ENCODE measurements around the gene HOXC6. TPM values are rescaled to one million over a fixed set of nuclear protein-coding genes. Genes with fewer than 3 reads are reported as not detected.
A peak's percentile ranks its signal among the peaks of the same experiment; 100 is the strongest.

HOXC6 gene
- total and polyA plus RNA-seq, 2 experiments from 2014 or later = not detected

- Histone ChIP-seq H3K4me2 (no peak overlapping the region), H3F3A (replicated peaks; ENCODE audit: low read depth) (peaks cover 31% of the 10 kb centered on the region; the same call in 1 of the 2 replicates), H3K36me3 (ENCODE audit: insufficient read depth) (no peaks in the 10 kb centered on the region), H3K27me3 (ENCODE audit: insufficient read depth) (peaks cover 100% of the 10 kb centered on the region), H4K20me1 (replicated peaks; ENCODE audit: insufficient read depth) (peaks cover 32% of the 10 kb centered on the region), H2AFZ (no peak overlapping the region), H3K4me1 (ENCODE audit: insufficient read depth) (peaks cover 33% of the 10 kb centered on the region), H3K79me2 (replicated peaks; ENCODE audit: insufficient read depth) (no peaks in the 10 kb centered on the region), H3K9me2 (ENCODE audit: insufficient read depth) (no peaks in the 10 kb centered on the region), H3K27ac (ENCODE audit: low read depth) (no peak overlapping the region), H3K4me3 (no peak overlapping the region)
- Mint-ChIP-seq H3K27me3 (ENCODE audit: insufficient read depth, low read depth, poor library complexity) (peaks cover 96% of the 10 kb centered on the region), H3K9me3 (peaks cover 6% of the 10 kb centered on the region), H3K27ac (no peak overlapping the region), H3K36me3 (ENCODE audit: low read depth) (no peaks in the 10 kb centered on the region; the same call in 2 of the 3 replicates), H3K4me3 (no peak overlapping the region), H3K4me1 (peaks cover 24% of the 10 kb centered on the region)
- ATAC-seq = no peak
- DNase-seq (ENCODE audit: low spot score) = no peak
- no peak for TF ChIP-seq EZH2phosphoT487 (IDR thresholded peaks at IDR 0.05; ENCODE audit: unreplicated experiment)
- TF ChIP-seq ETS1 (IDR thresholded peaks at IDR 0.05) = no peak
- peak; percentile 46 for TF ChIP-seq EZH2 (IDR thresholded peaks at IDR 0.05; ENCODE audit: low read depth, unreplicated experiment)
- no peak for TF ChIP-seq ZNF462 (CRISPR knock-in tag; IDR thresholded peaks at IDR 0.05)
Observed at GRCh38 chr12:54032086-54032619, 3.9 kb downstream of the HOXC6 start.

All from GM23338 (cell line).